Upper lobe of left lung (tissue), 6 donors: ENCODE data around the gene PFN3. TPM values are rescaled to one million over a fixed set of nuclear protein-coding genes. Genes with fewer than 3 reads are reported as not detected.
A peak's percentile ranks its signal among the peaks of the same experiment; 100 is the strongest.

ENCODE experiments used
- ATAC-seq, 2 donors: fragments of 200-7000 bp; cut with Tn5 transposase; one replicate each; pipeline ENCODE4 v1.9.1; 2022; ENCODE audit warnings: mild to moderate bottlenecking in 2 of 2, moderate library complexity in 2 of 2; ENCODE audit not compliant: low FRiP score in 2 of 2
- DNase-seq, 2 donors: peaks; one replicate each; pipeline ENCODE4 v3.0.0-alpha.2; 2019 to 2020
- H3K27ac ChIP-seq, 4 donors: fragments of 200-600 bp; sonication (generic); one replicate each; pipeline ENCODE4 v1.5.1; 2016 to 2019
- H3K27me3 ChIP-seq, 4 donors: fragments of 200-600 bp; sonication (generic); one replicate each; pipeline ENCODE4 v1.5.1; 2017 to 2019
- H3K36me3 ChIP-seq, 4 donors: fragments of 200-600 bp; sonication (generic); one replicate each; pipeline ENCODE4 v1.5.1; 2016 to 2019
- H3K4me1 ChIP-seq, 4 donors: fragments of 200-600 bp; sonication (generic); one replicate each; pipeline ENCODE4 v1.5.1; 2018 to 2019
- H3K4me3 ChIP-seq, 4 donors: fragments of 200-600 bp; sonication (generic); one replicate each; pipeline ENCODE4 v1.5.1; 2017 to 2019; ENCODE audit warnings: mild to moderate bottlenecking in 2 of 4, moderate library complexity in 1 of 4
- H3K9me3 ChIP-seq, 4 donors: fragments of 200-600 bp; sonication (generic); one replicate each; pipeline ENCODE4 v1.5.1; 2018 to 2019
- EP300 ChIP-seq, 4 donors: sonication (generic); formaldehyde crosslinking; IDR thresholded peaks; one replicate each; pipeline ENCODE4 v1.5.1; 2017; ENCODE audit warnings: antibody characterized with exemption in 4 of 4, control low read depth in 2 of 4
- POLR2A ChIP-seq, 4 donors: fragments of 450-650 bp; IDR thresholded peaks; one replicate each; pipeline ENCODE4 v1.5.1; 2016 to 2017; ENCODE audit warnings: antibody characterized with exemption in 4 of 4, mild to moderate bottlenecking in 2 of 4
- POLR2AphosphoS5 ChIP-seq, 2 donors: sonication (generic); formaldehyde crosslinking; IDR thresholded peaks; one replicate each; pipeline ENCODE4 v1.5.1; 2017; ENCODE audit warnings: antibody characterized with exemption in 2 of 2
- WGBS, 2 donors: methylation state at CpG; one replicate each; pipeline ENCODE4 v1.1.5; 2017 to 2018; 5-methylcytosine and 5-hydroxymethylcytosine counted together
- total RNA-seq, 6 donors: library from RNA; depleted of rRNA in 4 of 6; stranded (reverse); fragments of >200 nt in 4 of 6; gene quantifications; one replicate each; pipeline versions ENCODE4 v1.1.0 to v1.2.1, GENCODE V29; 2016 to 2021
- TF ChIP-seq, protein P1 (sequence below), 6 experiments: fragments of 450-650 bp in 4 of 6; fragments of 200-600 bp in 2 of 6; sonication (generic) in 2 of 6; IDR thresholded peaks; one replicate each; pipeline ENCODE4 v1.5.1; 2016 to 2019; ENCODE audit warnings: antibody characterized with exemption in 6 of 6
- donor health status: DM: no; HTN: no; CAD: no; lungs with moderate emphysema.
- donor health status: DM: no; HTN: yes; CAD: no; lungs with severe emphysema.

Gene PFN3
- total RNA-seq, 6 donors from 2014 or later, result not detected

DNA sequence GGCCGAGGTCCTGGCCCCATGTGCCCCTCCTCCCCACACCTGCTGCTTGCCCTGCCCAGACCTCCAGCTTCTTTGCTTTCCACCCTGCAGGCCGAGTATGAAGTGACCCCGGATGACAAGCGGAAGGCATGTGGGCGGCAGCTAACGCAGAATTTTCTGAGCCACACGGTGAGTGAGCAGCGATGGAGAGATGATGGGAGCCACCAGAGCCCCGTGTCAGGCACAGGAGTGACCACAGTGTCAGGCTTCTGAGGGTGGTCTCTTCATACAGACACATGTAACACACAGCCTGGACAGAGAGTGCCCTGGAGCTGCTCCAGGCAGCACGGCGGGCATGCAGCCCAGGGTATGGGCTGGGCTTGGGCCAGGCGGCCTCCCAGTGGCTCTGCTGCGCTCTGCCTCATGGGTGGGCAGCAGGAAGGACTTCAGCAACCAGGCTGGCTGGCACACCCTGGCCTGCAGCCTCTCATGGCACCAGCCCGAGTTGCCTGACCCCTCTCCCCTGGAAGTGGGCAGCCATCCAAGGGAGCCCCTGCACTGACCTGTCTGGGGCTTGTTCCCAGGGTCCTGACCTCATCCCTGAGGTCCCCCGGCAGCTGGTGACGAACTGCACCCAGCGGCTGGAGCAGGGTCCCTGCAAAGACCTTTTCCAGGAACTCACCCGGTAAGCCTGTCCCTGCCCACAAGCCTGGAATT, 31.8 kb upstream of the PFN3 start:
- peak overlapping the region; percentile 39 to 93 (median 83) for H3K27ac ChIP-seq
- 80 to 82% methylated on average over 5 to 13 of the region's 18 CpGs for WGBS, 2 donors
- no peak for DNase-seq
- no peak overlapping the region for H3K4me3 ChIP-seq
- ATAC-seq, result no peak
- TF ChIP-seq POLR2AphosphoS5 (IDR thresholded peaks at IDR 0.05) (no peak), POLR2A (IDR thresholded peaks at IDR 0.05) (no peak), EP300 (IDR thresholded peaks at IDR 0.05) (no peak)
- TF ChIP-seq, protein P1, sequence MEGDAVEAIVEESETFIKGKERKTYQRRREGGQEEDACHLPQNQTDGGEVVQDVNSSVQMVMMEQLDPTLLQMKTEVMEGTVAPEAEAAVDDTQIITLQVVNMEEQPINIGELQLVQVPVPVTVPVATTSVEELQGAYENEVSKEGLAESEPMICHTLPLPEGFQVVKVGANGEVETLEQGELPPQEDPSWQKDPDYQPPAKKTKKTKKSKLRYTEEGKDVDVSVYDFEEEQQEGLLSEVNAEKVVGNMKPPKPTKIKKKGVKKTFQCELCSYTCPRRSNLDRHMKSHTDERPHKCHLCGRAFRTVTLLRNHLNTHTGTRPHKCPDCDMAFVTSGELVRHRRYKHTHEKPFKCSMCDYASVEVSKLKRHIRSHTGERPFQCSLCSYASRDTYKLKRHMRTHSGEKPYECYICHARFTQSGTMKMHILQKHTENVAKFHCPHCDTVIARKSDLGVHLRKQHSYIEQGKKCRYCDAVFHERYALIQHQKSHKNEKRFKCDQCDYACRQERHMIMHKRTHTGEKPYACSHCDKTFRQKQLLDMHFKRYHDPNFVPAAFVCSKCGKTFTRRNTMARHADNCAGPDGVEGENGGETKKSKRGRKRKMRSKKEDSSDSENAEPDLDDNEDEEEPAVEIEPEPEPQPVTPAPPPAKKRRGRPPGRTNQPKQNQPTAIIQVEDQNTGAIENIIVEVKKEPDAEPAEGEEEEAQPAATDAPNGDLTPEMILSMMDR (IDR thresholded peaks at IDR 0.05), result no peak
- no peaks in the 10 kb centered on the region for H3K9me3 ChIP-seq
- peaks cover 25 to 70% (median 67%) of the 10 kb centered on the region in 4 donors for H3K36me3 ChIP-seq
- no peaks in the 10 kb centered on the region for H3K27me3 ChIP-seq
- H3K4me1 ChIP-seq, result peaks cover 42 to 60% (median 47%) of the 10 kb centered on the region in 4 donors

DNA sequence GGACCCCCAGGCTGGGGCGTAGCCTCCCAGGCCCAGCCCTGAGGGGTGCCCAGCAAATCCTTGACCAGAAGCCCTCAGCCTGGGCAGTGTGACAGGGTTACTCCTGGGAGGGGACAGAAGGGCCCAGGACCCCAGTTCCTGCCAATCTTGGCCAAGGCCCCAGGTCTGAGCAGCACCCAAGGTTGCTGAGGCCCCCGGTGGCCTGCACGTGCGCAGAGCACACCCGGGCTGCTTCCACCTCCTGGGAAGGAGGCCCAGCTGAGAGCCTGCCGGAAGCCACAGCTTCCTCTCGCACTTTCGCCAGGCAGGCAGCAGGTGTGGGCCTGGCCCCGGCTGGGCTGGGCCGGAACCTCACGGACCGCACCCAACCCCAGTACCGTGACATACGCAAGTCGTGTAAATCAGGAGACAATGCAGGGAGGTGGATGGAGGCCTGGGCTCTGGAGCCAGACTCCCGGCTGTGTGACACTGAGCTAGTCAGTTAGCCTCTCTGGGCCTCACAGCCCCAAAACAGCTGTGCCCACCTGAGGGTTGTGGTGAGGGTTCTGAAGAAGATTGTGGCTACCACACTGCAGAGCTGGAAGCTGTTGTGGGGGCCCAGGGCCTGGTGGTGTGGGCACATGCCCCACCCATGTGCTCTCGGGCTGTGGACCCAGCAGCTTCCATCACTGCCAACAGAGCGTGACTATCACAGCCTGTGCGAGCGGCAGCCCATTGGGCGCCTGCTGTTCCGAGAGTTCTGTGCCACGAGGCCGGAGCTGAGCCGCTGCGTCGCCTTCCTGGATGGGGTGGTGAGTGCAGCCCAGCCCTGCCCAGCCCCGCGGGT, 31.1 kb upstream of the PFN3 start:
- Histone ChIP-seq H3K27ac (peak overlapping the region; percentile 39 to 93 (median 83)), H3K36me3 (peaks cover 25 to 63% (median 60%) of the 10 kb centered on the region in 4 donors), H3K27me3 (no peaks in the 10 kb centered on the region), H3K4me1 (peaks cover 45 to 63% (median 50%) of the 10 kb centered on the region in 4 donors), H3K4me3 (no peak overlapping the region), H3K9me3 (no peaks in the 10 kb centered on the region)
- ATAC-seq (no peak), DNase-seq (peak; percentile 74 to 88)
- 64 to 79% methylated on average over 14 to 27 of the region's 29 CpGs for WGBS, 2 donors
- TF ChIP-seq, protein P1 (IDR thresholded peaks at IDR 0.05), result no peak
- TF ChIP-seq POLR2A (IDR thresholded peaks at IDR 0.05) (peak in 1 of 4 donors; percentile 8), POLR2AphosphoS5 (IDR thresholded peaks at IDR 0.05) (peak; percentile 22 to 47)

DNA sequence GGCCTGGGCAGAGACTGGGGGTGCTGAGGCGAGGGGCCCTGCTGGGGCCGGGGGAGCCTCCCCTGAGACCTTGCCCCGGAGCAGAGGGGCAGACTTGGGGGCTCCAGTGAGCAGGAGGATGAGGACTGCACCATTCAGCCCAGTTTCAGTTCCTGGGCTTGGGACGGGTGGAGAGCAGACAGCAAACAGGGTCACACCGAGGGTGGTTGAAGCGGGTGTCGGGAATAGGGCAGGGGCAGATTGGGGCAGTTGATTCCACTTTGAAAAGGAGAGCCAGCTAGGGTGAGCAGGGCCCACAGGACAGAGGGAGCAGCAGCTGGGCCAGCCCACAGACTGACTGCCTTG, 30.5 kb upstream of the PFN3 start:
- Histone ChIP-seq H3K27me3 (no peaks in the 10 kb centered on the region), H3K9me3 (no peaks in the 10 kb centered on the region), H3K4me1 (peaks cover 45 to 63% (median 50%) of the 10 kb centered on the region in 4 donors), H3K27ac (peak overlapping the region; percentile 39 to 93 (median 83)), H3K4me3 (no peak overlapping the region), H3K36me3 (peaks cover 24 to 57% (median 54%) of the 10 kb centered on the region in 4 donors)
- DNase-seq (no peak), ATAC-seq (no peak)
- TF ChIP-seq EP300 (IDR thresholded peaks at IDR 0.05) (no peak), POLR2AphosphoS5 (IDR thresholded peaks at IDR 0.05) (no peak), POLR2A (IDR thresholded peaks at IDR 0.05) (no peak)
- TF ChIP-seq, protein P1 (IDR thresholded peaks at IDR 0.05), result no peak
- 73 to 82% methylated on average over 7 of the region's 7 CpGs for WGBS, 2 donors

DNA sequence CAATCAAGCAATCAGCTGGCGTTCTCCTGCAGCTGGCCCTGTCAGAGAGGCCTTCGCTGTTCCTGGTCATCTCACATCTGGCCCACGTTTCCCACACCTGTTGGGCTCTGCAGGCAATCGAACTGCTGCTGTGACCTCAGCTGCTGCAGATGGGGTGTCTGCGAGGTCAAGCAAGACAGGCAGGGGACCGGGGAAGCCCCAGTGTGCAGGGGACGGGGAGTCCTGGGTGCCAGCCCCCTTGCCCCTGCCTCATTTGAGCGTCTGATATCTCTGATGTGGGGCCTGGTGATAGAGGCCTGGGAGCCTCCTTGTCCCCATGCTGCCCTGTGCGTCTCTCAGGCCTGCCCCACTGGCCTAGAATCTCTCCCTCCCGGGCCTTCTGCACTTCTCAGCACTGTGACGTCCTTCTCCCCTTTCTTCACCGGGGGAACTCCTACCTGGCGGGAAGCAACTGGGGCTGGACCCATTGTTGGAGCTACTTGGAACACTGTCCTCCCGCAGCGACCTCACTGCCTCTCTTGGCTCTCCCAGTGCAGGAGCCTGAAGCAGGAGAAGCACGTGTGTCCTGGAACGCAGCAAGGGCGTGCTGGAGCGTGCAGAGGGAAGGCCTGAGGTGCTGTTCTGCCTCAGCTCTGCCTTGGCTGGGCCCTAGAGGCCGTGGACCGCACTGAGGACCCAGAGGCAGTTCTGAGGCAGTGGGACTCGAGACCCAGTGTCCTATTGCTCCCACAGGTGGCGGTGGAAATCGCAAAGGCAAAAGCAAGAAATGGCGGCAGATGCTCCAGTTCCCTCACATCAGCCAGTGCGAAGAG, 29.9 kb upstream of the PFN3 start:
- DNase-seq (no peak), ATAC-seq (no peak)
- Histone ChIP-seq H3K27me3 (no peaks in the 10 kb centered on the region), H3K36me3 (peaks cover 18 to 51% (median 48%) of the 10 kb centered on the region in 4 donors), H3K27ac (peak overlapping the region; percentile 76 to 94 (median 92)), H3K4me1 (peaks cover 48 to 66% (median 55%) of the 10 kb centered on the region in 4 donors), H3K4me3 (no peak overlapping the region), H3K9me3 (no peaks in the 10 kb centered on the region)
- 88 to 89% methylated on average over 24 to 26 of the region's 26 CpGs for WGBS, 2 donors
- TF ChIP-seq EP300 (IDR thresholded peaks at IDR 0.05) (no peak), POLR2A (IDR thresholded peaks at IDR 0.05) (no peak)
- TF ChIP-seq, protein P1 (IDR thresholded peaks at IDR 0.05), result no peak
